ENCODE data around the gene SLC51B. TPM values are rescaled to one million over a fixed set of nuclear protein-coding genes. Genes with fewer than 3 reads are reported as not detected.

The SLC51B gene
- total and polyA plus RNA-seq, 4 donors, result 31.4 TPM; not detected in 3

GRCh38 chr15:65057549-65057940, 12.4 kb downstream of the SLC51B start:
- peak overlapping the region in 1 of 2 donors; percentile 26 for H3K27ac ChIP-seq (ENCODE audit: low read depth in 1 of 2, low read length in 2 of 2)
- H3K27me3 ChIP-seq (ENCODE audit: control insufficient read depth in 1 of 2, insufficient read depth in 2 of 2, low read length in 1 of 2), result no peaks in the 10 kb centered on the region
- ATAC-seq (ENCODE audit: low FRiP score), result no peak
- H3K9me3 ChIP-seq (ENCODE audit: control insufficient read depth, low read length), result no peaks in the 10 kb centered on the region
- DNase-seq, result no peak
- peaks cover 0 to 3% of the 10 kb centered on the region in 2 donors for H3K4me1 ChIP-seq (ENCODE audit: control insufficient read depth in 1 of 2, insufficient read depth in 2 of 2, low read length in 2 of 2)
- peaks cover 4 to 11% of the 10 kb centered on the region in 2 donors for H3K36me3 ChIP-seq (ENCODE audit: control insufficient read depth in 1 of 2, insufficient read depth in 2 of 2, low read length in 1 of 2)
- WGBS, 2 donors, result 56% methylated on average over 8 of the region's 8 CpGs
- intact Hi-C loops (cut with DNase I), result loop anchor here in 1 of 2 donors (5.0 kb wide), 1 partner anchor 35 kb away; no protein-coding TSS in a partner anchor
- H3K4me3 ChIP-seq (ENCODE audit: low read length in 2 of 2), result no peak overlapping the region

GRCh38 chr15:65058394-65059368, 13.5 kb downstream of the SLC51B start:
- H3K4me3 ChIP-seq (ENCODE audit: low read length in 2 of 2), result no peak overlapping the region
- DNase-seq (peak; percentile 15 to 21), ATAC-seq (ENCODE audit: low FRiP score) (no peak)
- 71 to 76% methylated on average over 16 of the region's 16 CpGs for WGBS, 2 donors
- H3K4me1 ChIP-seq (ENCODE audit: control insufficient read depth in 1 of 2, insufficient read depth in 2 of 2, low read length in 2 of 2), result peaks cover 0 to 6% of the 10 kb centered on the region in 2 donors
- intact Hi-C loops (cut with DNase I), result loop anchor here in 1 of 2 donors (5.0 kb wide), 1 partner anchor 34 kb away; no protein-coding TSS in a partner anchor
- no peaks in the 10 kb centered on the region for H3K9me3 ChIP-seq (ENCODE audit: control insufficient read depth, low read length)
- no peaks in the 10 kb centered on the region for H3K27me3 ChIP-seq (ENCODE audit: control insufficient read depth in 1 of 2, insufficient read depth in 2 of 2, low read length in 1 of 2)
- H3K36me3 ChIP-seq (ENCODE audit: control insufficient read depth in 1 of 2, insufficient read depth in 2 of 2, low read length in 1 of 2), result peaks cover 0 to 7% of the 10 kb centered on the region in 2 donors
- peak overlapping the region; percentile 43 to 61 for H3K27ac ChIP-seq (ENCODE audit: low read depth in 1 of 2, low read length in 2 of 2)

- intact Hi-C loops (cut with DNase I), result loop anchor here in 1 of 2 donors (5.0 kb wide), 1 partner anchor 33 kb away; no protein-coding TSS in a partner anchor
- H3K9me3 ChIP-seq (ENCODE audit: control insufficient read depth, low read length), result no peaks in the 10 kb centered on the region
- peaks cover 0 to 6% of the 10 kb centered on the region in 2 donors for H3K4me1 ChIP-seq (ENCODE audit: control insufficient read depth in 1 of 2, insufficient read depth in 2 of 2, low read length in 2 of 2)
- H3K36me3 ChIP-seq (ENCODE audit: control insufficient read depth in 1 of 2, insufficient read depth in 2 of 2, low read length in 1 of 2), result peaks cover 0 to 7% of the 10 kb centered on the region in 2 donors
- peak overlapping the region; percentile 43 to 61 for H3K27ac ChIP-seq (ENCODE audit: low read depth in 1 of 2, low read length in 2 of 2)
- H3K4me3 ChIP-seq (ENCODE audit: low read length in 2 of 2), result no peak overlapping the region
- no peaks in the 10 kb centered on the region for H3K27me3 ChIP-seq (ENCODE audit: control insufficient read depth in 1 of 2, insufficient read depth in 2 of 2, low read length in 1 of 2)
- no peak for ATAC-seq (ENCODE audit: low FRiP score)
- peak in 1 of 2 donors; percentile 45 for DNase-seq
- WGBS, 2 donors, result 73 to 85% methylated on average over 3 of the region's 3 CpGs
These were observed 14.2 kb downstream of the SLC51B start for GRCh38 chr15:65059369-65059750.

GRCh38 chr15:65059931-65060596, 14.9 kb downstream of the SLC51B start:
- H3K4me3 ChIP-seq (ENCODE audit: low read length in 2 of 2), result no peak overlapping the region
- DNase-seq (peak in 1 of 2 donors; percentile 28), ATAC-seq (ENCODE audit: low FRiP score) (peak; percentile 20)
- 24 to 30% methylated on average over 4 of the region's 4 CpGs for WGBS, 2 donors
- H3K36me3 ChIP-seq (ENCODE audit: control insufficient read depth in 1 of 2, insufficient read depth in 2 of 2, low read length in 1 of 2), result peaks cover 0 to 6% of the 10 kb centered on the region in 2 donors
- peaks cover 0 to 9% of the 10 kb centered on the region in 2 donors for H3K4me1 ChIP-seq (ENCODE audit: control insufficient read depth in 1 of 2, insufficient read depth in 2 of 2, low read length in 2 of 2)
- peak overlapping the region; percentile 43 to 84 for H3K27ac ChIP-seq (ENCODE audit: low read depth in 1 of 2, low read length in 2 of 2)
- intact Hi-C loops (cut with DNase I), result loop anchor here in 1 of 2 donors (5.0 kb wide), 1 partner anchor 32 kb away; no protein-coding TSS in a partner anchor
- H3K27me3 ChIP-seq (ENCODE audit: control insufficient read depth in 1 of 2, insufficient read depth in 2 of 2, low read length in 1 of 2), result no peaks in the 10 kb centered on the region
- no peaks in the 10 kb centered on the region for H3K9me3 ChIP-seq (ENCODE audit: control insufficient read depth, low read length)

GRCh38 chr15:65060641-65061397, 15.6 kb downstream of the SLC51B start:
- Histone ChIP-seq H3K27ac (ENCODE audit: low read depth in 1 of 2, low read length in 2 of 2) (peak overlapping the region; percentile 43 to 84), H3K9me3 (ENCODE audit: control insufficient read depth, low read length) (no peaks in the 10 kb centered on the region), H3K36me3 (ENCODE audit: control insufficient read depth in 1 of 2, insufficient read depth in 2 of 2, low read length in 1 of 2) (peaks cover 0 to 6% of the 10 kb centered on the region in 2 donors), H3K4me1 (ENCODE audit: control insufficient read depth in 1 of 2, insufficient read depth in 2 of 2, low read length in 2 of 2) (peaks cover 2 to 11% of the 10 kb centered on the region in 2 donors), H3K4me3 (ENCODE audit: low read length in 2 of 2) (no peak overlapping the region), H3K27me3 (ENCODE audit: control insufficient read depth in 1 of 2, insufficient read depth in 2 of 2, low read length in 1 of 2) (no peaks in the 10 kb centered on the region)
- 43 to 51% methylated on average over 6 of the region's 6 CpGs for WGBS, 2 donors
- DNase-seq (peak; percentile 77 to 90), ATAC-seq (ENCODE audit: low FRiP score) (peak; percentile 46)
- intact Hi-C loops (cut with DNase I), result no loop called here

- peak in 1 of 2 donors; percentile 57 for DNase-seq
- H3K27me3 ChIP-seq (ENCODE audit: control insufficient read depth in 1 of 2, insufficient read depth in 2 of 2, low read length in 1 of 2), result no peaks in the 10 kb centered on the region
- no peaks in the 10 kb centered on the region for H3K9me3 ChIP-seq (ENCODE audit: control insufficient read depth, low read length)
- H3K4me3 ChIP-seq (ENCODE audit: low read length in 2 of 2), result no peak overlapping the region
- H3K27ac ChIP-seq (ENCODE audit: low read depth in 1 of 2, low read length in 2 of 2), result peak overlapping the region; percentile 46 to 87
- H3K36me3 ChIP-seq (ENCODE audit: control insufficient read depth in 1 of 2, insufficient read depth in 2 of 2, low read length in 1 of 2), result peaks cover 0 to 4% of the 10 kb centered on the region in 2 donors
- no peak for ATAC-seq (ENCODE audit: low FRiP score)
- 64 to 71% methylated on average over 5 of the region's 5 CpGs for WGBS, 2 donors
- intact Hi-C loops (cut with DNase I), result no loop called here
- peaks cover 2 to 11% of the 10 kb centered on the region in 2 donors for H3K4me1 ChIP-seq (ENCODE audit: control insufficient read depth in 1 of 2, insufficient read depth in 2 of 2, low read length in 2 of 2)
These were observed 16.9 kb downstream of the SLC51B start for GRCh38 chr15:65062061-65062460.

- H3K4me3 ChIP-seq (ENCODE audit: low read length in 2 of 2), result no peak overlapping the region
- H3K4me1 ChIP-seq (ENCODE audit: control insufficient read depth in 1 of 2, insufficient read depth in 2 of 2, low read length in 2 of 2), result peaks cover 2 to 11% of the 10 kb centered on the region in 2 donors
- no peaks in the 10 kb centered on the region for H3K27me3 ChIP-seq (ENCODE audit: control insufficient read depth in 1 of 2, insufficient read depth in 2 of 2, low read length in 1 of 2)
- peak in 1 of 2 donors; percentile 21 for DNase-seq
- peak overlapping the region; percentile 46 to 87 for H3K27ac ChIP-seq (ENCODE audit: low read depth in 1 of 2, low read length in 2 of 2)
- 14 to 20% methylated on average over 5 of the region's 5 CpGs for WGBS, 2 donors
- peaks cover 0 to 3% of the 10 kb centered on the region in 2 donors for H3K36me3 ChIP-seq (ENCODE audit: control insufficient read depth in 1 of 2, insufficient read depth in 2 of 2, low read length in 1 of 2)
- ATAC-seq (ENCODE audit: low FRiP score), result no peak
- intact Hi-C loops (cut with DNase I), result no loop called here
- H3K9me3 ChIP-seq (ENCODE audit: control insufficient read depth, low read length), result no peaks in the 10 kb centered on the region
These were observed 17.5 kb downstream of the SLC51B start for GRCh38 chr15:65062726-65063125.
